HCT116 (cell line): ENCODE data around the gene PLEKHO1. TPM values are rescaled to one million over a fixed set of nuclear protein-coding genes. Genes with fewer than 3 reads are reported as not detected.

ENCODE experiments used
- ATAC-seq: fragments of 200-7000 bp; cut with Tn5 transposase; 2 replicates; pipeline ENCODE4 v1.9.1; 2020; ENCODE audit warnings: mild to moderate bottlenecking, moderate library complexity
- BruUV-seq: library from RNA; stranded (reverse); fragments of 400-500 nt; replicated peaks from 2 replicates; lab custom pipeline; 2021; lab: Mats Ljungman, UMichigan
- CTCF ChIA-PET: fragments of 300-600 bp; sonication (Branson Sonifier 250); formaldehyde crosslinking; loops from one replicate; lab custom pipeline; 2021; ENCODE audit warnings: antibody characterized with exemption; lab: Charles Lee
- POLR2A ChIA-PET: fragments of 300-600, 350-600 bp; sonication (Branson Sonifier 250); formaldehyde crosslinking; loops from one replicate; lab custom pipeline; 2021; ENCODE audit warnings: antibody characterized with exemption; lab: Charles Lee
- RAD21 ChIA-PET, 2 experiments: fragments of 300-600 bp; sonication (Branson Sonifier 250); formaldehyde crosslinking; loops; one replicate each; lab custom pipeline; 2023; ENCODE audit warnings: low total read pairs in 2 of 2; ENCODE audit not compliant: uncharacterized antibody in 2 of 2, unreplicated experiment in 2 of 2, low non-redundant PET in 1 of 2; lab: Charles Lee
- DNase-seq: peaks from one replicate; pipeline ENCODE4 v3.0.0-alpha.2; 2010; ENCODE audit warnings: low read depth, low spot score
- H2AFZ ChIP-seq: fragments of 200-600 bp; shearing (Covaris generic), sonication (generic); 2 replicates; pipeline ENCODE4 v1.6.1; 2017; ENCODE audit warnings: low read depth, mixed run types, mixed read lengths, antibody characterized with exemption, low read length; ENCODE audit not compliant: poor library complexity, severe bottlenecking
- H3K27ac ChIP-seq: 2 replicates; pipeline ENCODE4 v1.5.1; 2012; ENCODE audit warnings: low read depth, low read length
- H3K27me3 ChIP-seq: fragments of 200-600 bp; sonication (generic); 2 replicates; pipeline ENCODE4 v1.6.1; 2016; ENCODE audit warnings: mixed run types, low read length, mixed read lengths; ENCODE audit not compliant: insufficient read depth
- H3K36me3 ChIP-seq, 2 experiments: fragments of 200-500 bp in 1 of 2; fragments of 200-600 bp in 1 of 2; sonication (Bioruptor generic) in 1 of 2; sonication (generic) in 1 of 2; 2 replicates each; pipeline versions ENCODE4 v1.5.1 to v1.6.1; 2014 to 2016; ENCODE audit warnings: low read length in 2 of 2, inconsistent platforms in 1 of 2, mixed read lengths in 1 of 2, mixed run types in 1 of 2; ENCODE audit not compliant: insufficient read depth in 2 of 2, control insufficient read depth in 1 of 2
- H3K4me1 ChIP-seq, 2 experiments: fragments of 200-600 bp in 1 of 2; sonication (generic) in 1 of 2; 2 replicates each; pipeline versions ENCODE4 v1.5.1 to v1.6.1; 2012 to 2017; ENCODE audit warnings: low read length in 2 of 2, inconsistent platforms in 1 of 2, mild to moderate bottlenecking in 1 of 2, mixed read lengths in 1 of 2, mixed run types in 1 of 2, moderate library complexity in 1 of 2; ENCODE audit not compliant: insufficient read depth in 2 of 2, control insufficient read depth in 1 of 2
- H3K4me2 ChIP-seq: fragments of 200-600 bp; sonication (generic); 2 replicates; pipeline ENCODE4 v1.6.1; 2017; ENCODE audit warnings: mixed run types, low read length, mixed read lengths
- H3K4me3 ChIP-seq, 2 experiments: fragments of 200-600 bp in 1 of 2; sonication (generic) in 1 of 2; replicated peaks in 1 of 2; 2 replicates each; pipeline ENCODE4 v1.5.1; 2011 to 2016; ENCODE audit warnings: low read length in 2 of 2, control low read depth in 1 of 2, low read depth in 1 of 2, mild to moderate bottlenecking in 1 of 2, mixed read lengths in 1 of 2, mixed run types in 1 of 2
- H3K79me2 ChIP-seq: fragments of 200-600 bp; sonication (generic); 2 replicates; pipeline ENCODE4 v1.6.1; 2017; ENCODE audit warnings: mild to moderate bottlenecking, mixed run types, low read length, moderate library complexity, mixed read lengths; ENCODE audit not compliant: insufficient read depth
- H3K9ac ChIP-seq: fragments of 200-600 bp; sonication (generic); 2 replicates; pipeline ENCODE4 v1.6.1; 2016; ENCODE audit warnings: low read length, mixed read lengths
- H3K9me2 ChIP-seq: fragments of 200-600 bp; sonication (generic), shearing (Covaris generic); 2 replicates; pipeline ENCODE4 v1.6.1; 2017; ENCODE audit warnings: mixed run types, mild to moderate bottlenecking, moderate library complexity; ENCODE audit not compliant: insufficient read depth
- H3K9me3 ChIP-seq, 2 experiments: fragments of 200-500 bp in 1 of 2; fragments of 200-600 bp in 1 of 2; sonication (Bioruptor generic) in 1 of 2; sonication (generic) in 1 of 2; 2 replicates each; pipeline ENCODE4 v1.6.1; 2014 to 2017; ENCODE audit warnings: low read length in 2 of 2, mixed read lengths in 2 of 2, inconsistent platforms in 1 of 2, low read depth in 1 of 2, mild to moderate bottlenecking in 1 of 2, mixed run types in 1 of 2, moderate library complexity in 1 of 2; ENCODE audit not compliant: control insufficient read depth in 1 of 2, insufficient read depth in 1 of 2
- H4K20me1 ChIP-seq: fragments of 200-600 bp; sonication (generic), shearing (Covaris generic); 2 replicates; pipeline ENCODE4 v1.6.1; 2017; ENCODE audit warnings: mixed run types, mild to moderate bottlenecking, moderate library complexity; ENCODE audit not compliant: insufficient read depth
- EGR1 ChIP-seq: IDR thresholded peaks from 2 replicates; pipeline ENCODE4 v1.6.1; 2012; ENCODE audit warnings: low read depth
- FOSL1 ChIP-seq: IDR thresholded peaks from 2 replicates; pipeline ENCODE4 v1.6.1; 2012; ENCODE audit warnings: low read depth
- SIN3A ChIP-seq: IDR thresholded peaks from 2 replicates; pipeline ENCODE4 v1.6.1; 2012; ENCODE audit warnings: low read depth
- ZFX ChIP-seq: fragments of 450-650 bp; IDR thresholded peaks from 2 replicates; pipeline ENCODE4 v1.6.1; 2017
- intact Hi-C: fragments of 100-400 bp; cut with micrococcal nuclease; formaldehyde crosslinking; loops from 2 replicates; pipeline ENCODE4 v1.10.0; 2022
- total RNA-seq: library from RNA; stranded (reverse); gene quantifications from one replicate; pipeline ENCODE4 v1.2.1, GENCODE V29; 2021; ENCODE audit not compliant: unreplicated experiment

Gene PLEKHO1
- total RNA-seq, 1 experiment from 2014 or later: 6.9 TPM

DNA sequence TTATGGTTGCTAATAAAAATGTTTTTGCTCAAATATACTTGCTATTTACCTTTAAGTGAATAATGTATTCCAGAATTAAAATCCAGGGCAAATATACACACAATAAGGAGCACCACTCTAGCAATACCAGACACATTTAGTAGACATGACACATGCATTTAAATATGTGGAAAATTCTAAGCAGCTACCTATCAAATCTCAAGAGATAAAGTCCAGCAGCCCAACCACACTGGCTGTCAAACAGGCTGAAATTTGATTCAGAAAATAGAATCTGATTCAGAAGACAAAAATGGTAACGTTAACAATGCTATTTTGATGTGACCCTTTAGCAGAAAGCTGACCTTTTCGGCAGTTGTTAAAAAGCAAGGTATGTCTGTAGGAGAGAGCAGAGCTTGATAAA is 42.3 kb downstream of the PLEKHO1 start:
- H4K20me1 ChIP-seq: no peaks in the 10 kb centered on the region
- no peak overlapping the region for H3K4me3 ChIP-seq
- no peaks in the 10 kb centered on the region for H3K27me3 ChIP-seq
- CTCF ChIA-PET: no interaction called here
- BruUV-seq: no TSS peak
- no peaks in the 10 kb centered on the region for H3K9me2 ChIP-seq
- no peak for TF ChIP-seq SIN3A
- no peak for TF ChIP-seq ZFX
- ATAC-seq: no peak
- H3K79me2 ChIP-seq: no peaks in the 10 kb centered on the region
- RAD21 ChIA-PET: no interaction called here
- no peak overlapping the region for H3K27ac ChIP-seq
- POLR2A ChIA-PET: no interaction called here
- peaks cover 2 to 15% of the 10 kb centered on the region in 2 experiments; a peak in 3 of 4 replicates for H3K4me1 ChIP-seq
- H3K36me3 ChIP-seq: no peaks in the 10 kb centered on the region
- H3K9ac ChIP-seq: no peak overlapping the region
- H3K9me3 ChIP-seq: no peaks in the 10 kb centered on the region
- intact Hi-C loops: no loop called here
- DNase-seq: no peak
- H2AFZ ChIP-seq: peak overlapping the region; percentile 89
- H3K4me2 ChIP-seq: no peak overlapping the region

GRCh38 chr1:150194381-150195031 is 44.8 kb downstream of the PLEKHO1 start:
- Histone ChIP-seq H3K36me3 (no peaks in the 10 kb centered on the region), H3K9me2 (no peaks in the 10 kb centered on the region), H3K4me1 (peaks cover 0 to 7% of the 10 kb centered on the region in 2 experiments; a peak in 1 of 4 replicates), H3K4me3 (no peak overlapping the region), H2AFZ (no peak overlapping the region), H3K4me2 (no peak overlapping the region), H3K9ac (no peak overlapping the region), H3K27ac (no peak overlapping the region), H3K27me3 (no peaks in the 10 kb centered on the region), H3K79me2 (no peaks in the 10 kb centered on the region), H3K9me3 (no peaks in the 10 kb centered on the region), H4K20me1 (no peaks in the 10 kb centered on the region)
- intact Hi-C loops: no loop called here
- no TSS peak for BruUV-seq
- ATAC-seq (no peak), DNase-seq (no peak)
- TF ChIP-seq EGR1: no peak
- no peak for TF ChIP-seq FOSL1
- CTCF ChIA-PET: no interaction called here
- POLR2A ChIA-PET: no interaction called here
- RAD21 ChIA-PET: no interaction called here
